Gastroesophageal sphincter (tissue), 3 donors: ENCODE data around the gene RIPK4.

ENCODE experiments used
- CTCF ChIP-seq, 4 experiments: fragments of 200-600 bp in 2 of 4; fragments of 450-650 bp in 2 of 4; sonication (generic) in 1 of 4; IDR thresholded peaks; one replicate each; pipeline ENCODE4 v1.5.1; 2017 to 2019; ENCODE audit warnings: antibody characterized with exemption in 4 of 4, mild to moderate bottlenecking in 2 of 4, moderate library complexity in 2 of 4
- EP300 ChIP-seq: sonication (generic); formaldehyde crosslinking; IDR thresholded peaks from one replicate; pipeline ENCODE4 v1.6.1; 2017; ENCODE audit warnings: antibody characterized with exemption, mild to moderate bottlenecking
- POLR2A ChIP-seq, 2 donors: fragments of 450-650 bp; IDR thresholded peaks; one replicate each; pipeline ENCODE4 v1.6.1; 2017; ENCODE audit warnings: antibody characterized with exemption in 2 of 2, mild to moderate bottlenecking in 2 of 2, moderate library complexity in 1 of 2
- POLR2AphosphoS5 ChIP-seq: sonication (generic); formaldehyde crosslinking; IDR thresholded peaks from one replicate; pipeline ENCODE4 v1.6.1; 2017; ENCODE audit warnings: antibody characterized with exemption

GRCh38 chr21:41707960-41708330 lies 58.9 kb downstream of the RIPK4 start:
- no peak for TF ChIP-seq EP300
- TF ChIP-seq CTCF (IDR thresholded peaks at IDR 0.05): no peak
- TF ChIP-seq POLR2AphosphoS5: no peak
- TF ChIP-seq POLR2A (IDR thresholded peaks at IDR 0.05): no peak
